HG03575 (cell line): ENCODE data around the gene WDR90.

Experiments
- ATAC-seq: cut with Tn5 transposase; IDR thresholded peaks from one replicate; pipeline ENCODE4 v1.9.1; 2021; ENCODE audit not compliant: unreplicated experiment, insufficient number of reproducible peaks, low FRiP score; ENCODE audit errors: extremely low read depth

WDR90 gene

DNA sequence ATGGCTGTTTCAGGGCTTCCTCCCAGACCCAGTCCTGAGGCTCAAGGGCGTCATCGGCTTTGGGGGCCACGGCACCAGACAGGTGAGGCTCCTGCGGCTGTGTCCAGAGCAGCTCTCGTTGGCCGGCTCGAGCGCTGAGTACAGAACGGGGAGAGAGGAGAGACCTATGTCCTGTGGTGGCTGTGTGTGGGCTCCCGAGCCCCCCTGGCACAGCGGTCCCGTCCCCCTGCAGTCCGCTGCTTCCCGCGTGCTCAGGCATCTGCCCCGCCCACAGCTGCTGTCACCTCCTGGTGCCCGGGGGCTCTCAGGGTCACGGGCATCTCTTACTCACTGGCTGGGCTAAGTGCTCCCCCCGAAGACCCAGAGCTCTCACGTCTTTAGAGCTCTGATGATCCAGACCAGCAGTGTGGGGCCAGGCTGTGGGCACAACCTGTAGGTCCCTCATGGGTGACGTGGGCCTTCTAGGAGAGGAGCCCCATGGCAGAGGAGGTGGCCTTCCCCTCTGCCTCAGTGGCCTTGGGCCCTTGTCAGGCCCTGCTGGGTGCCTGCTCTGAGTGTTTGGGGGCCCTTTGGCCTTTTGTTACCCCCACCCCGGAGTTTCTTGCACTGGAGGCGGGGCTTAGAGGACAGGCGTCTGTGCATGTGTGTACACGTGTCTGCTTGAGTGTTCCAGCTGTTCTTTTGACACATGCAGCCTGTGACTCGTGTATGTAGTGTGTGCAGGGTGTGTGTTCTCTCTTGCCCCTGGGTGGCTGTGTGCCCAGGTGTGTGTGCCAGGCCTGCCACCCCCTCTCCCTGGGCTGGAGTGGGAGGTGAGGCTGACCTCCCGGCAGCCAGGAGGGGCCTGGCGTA lies 3.5 kb downstream of the WDR90 start:
- no peak for ATAC-seq

GRCh38 chr16:654034-654433 lies 4.9 kb downstream of the WDR90 start:
- ATAC-seq: no peak

- no peak for ATAC-seq
These were observed 8.3 kb downstream of the WDR90 start for GRCh38 chr16:657487-657886.

DNA sequence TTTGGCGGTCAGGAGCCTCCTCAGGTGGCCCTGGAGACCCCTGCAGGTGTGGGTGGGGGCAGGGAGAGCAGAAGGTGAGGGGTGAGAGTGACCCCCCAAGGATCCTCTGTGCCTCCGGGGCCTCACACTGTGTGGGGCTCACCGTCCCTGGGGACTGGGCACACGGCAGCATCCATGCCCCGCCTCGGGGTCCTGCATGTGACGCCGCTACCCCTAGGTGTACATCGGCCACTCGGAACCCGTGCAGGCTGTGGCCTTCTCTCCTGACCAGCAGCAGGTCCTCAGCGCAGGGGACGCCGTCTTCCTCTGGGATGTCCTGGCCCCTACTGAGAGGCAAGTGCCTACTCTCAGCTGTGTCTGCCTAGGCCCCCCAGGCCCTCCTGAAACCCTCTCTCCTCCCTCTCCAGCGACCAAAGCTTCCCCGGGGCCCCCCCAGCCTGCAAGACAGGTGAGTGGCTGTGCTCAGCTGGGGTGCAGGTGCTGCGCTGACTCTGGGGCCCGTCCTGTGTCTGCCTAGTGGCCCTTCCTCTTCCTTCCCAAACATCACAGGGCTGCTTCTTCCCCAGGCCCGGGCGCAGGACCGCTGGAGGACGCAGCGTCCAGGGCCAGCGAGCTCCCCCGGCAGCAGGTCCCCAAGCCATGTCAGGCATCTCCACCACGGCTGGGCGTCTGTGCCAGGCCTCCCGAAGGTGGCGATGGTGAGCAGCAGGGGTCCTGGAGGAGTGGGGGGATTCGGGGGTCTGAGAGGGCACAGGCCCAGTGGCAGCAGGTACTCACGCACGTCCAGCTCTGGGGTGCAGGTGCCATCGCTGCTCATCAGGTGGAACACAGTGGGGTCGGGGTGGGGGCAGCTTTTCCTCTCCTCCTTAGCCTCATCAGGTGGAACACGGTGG lies 9.8 kb downstream of the WDR90 start:
- no peak for ATAC-seq

GRCh38 chr16:659618-660017 lies 10.5 kb downstream of the WDR90 start:
- no peak for ATAC-seq

GRCh38 chr16:660132-660458 lies 10.9 kb downstream of the WDR90 start:
- ATAC-seq: no peak

DNA sequence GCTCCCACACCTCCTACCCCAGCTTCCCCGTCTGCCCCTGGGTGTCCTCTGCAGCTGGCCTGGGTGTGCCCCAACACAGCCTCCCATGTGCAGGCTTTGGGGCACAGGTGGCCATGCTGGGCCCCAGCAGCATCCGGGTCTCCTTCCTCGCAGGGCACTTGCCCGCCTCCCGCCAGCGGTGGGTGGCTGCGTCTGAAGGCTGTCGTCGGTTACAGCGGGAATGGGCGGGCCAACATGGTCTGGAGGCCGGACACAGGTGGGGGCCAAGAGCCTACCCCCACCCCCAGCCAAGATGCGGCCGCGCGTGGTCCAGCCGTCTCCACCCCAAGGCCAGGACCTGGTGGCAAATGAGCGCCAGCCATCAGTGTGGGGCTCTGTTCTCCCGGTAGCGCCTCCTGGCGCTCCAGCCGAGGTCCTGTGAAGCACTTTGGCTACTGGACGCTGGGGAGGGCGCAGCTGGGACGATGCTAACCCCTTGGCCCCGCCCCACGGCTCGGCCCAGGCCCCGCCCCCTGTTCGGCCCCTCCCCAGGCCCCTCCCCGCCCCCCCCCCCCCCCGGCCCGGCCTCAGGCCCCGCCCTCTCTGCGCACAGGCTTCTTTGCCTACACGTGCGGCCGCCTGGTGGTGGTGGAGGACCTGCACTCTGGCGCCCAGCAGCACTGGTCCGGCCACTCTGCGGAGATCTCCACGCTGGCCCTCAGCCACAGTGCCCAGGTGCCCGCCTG lies 11.5 kb downstream of the WDR90 start:
- ATAC-seq: no peak

DNA sequence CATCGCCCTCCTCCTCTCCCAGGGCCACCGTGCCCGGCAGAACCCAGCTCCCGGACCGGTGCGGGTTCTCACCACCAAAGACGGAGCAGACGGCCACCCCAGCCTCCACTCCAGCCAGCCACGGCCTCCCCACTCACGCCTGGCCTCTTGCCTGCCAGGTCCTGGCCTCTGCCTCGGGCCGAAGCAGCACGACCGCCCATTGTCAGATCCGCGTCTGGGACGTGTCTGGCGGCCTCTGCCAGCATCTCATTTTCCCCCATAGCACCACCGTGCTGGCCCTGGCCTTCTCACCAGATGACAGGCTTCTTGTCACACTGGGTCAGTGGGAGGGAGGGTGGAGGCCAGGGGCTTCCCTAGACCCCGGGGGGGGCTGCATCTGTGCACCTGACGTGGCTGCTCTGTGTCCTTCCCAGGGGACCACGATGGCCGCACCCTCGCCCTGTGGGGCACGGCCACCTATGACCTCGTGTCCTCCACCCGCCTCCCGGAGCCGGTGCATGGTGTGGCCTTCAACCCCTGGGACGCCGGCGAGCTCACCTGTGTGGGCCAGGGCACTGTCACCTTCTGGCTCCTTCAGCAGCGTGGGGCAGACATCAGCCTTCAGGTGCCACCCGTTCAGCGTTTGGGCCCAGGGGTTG lies 12.1 kb downstream of the WDR90 start:
- no peak for ATAC-seq

DNA sequence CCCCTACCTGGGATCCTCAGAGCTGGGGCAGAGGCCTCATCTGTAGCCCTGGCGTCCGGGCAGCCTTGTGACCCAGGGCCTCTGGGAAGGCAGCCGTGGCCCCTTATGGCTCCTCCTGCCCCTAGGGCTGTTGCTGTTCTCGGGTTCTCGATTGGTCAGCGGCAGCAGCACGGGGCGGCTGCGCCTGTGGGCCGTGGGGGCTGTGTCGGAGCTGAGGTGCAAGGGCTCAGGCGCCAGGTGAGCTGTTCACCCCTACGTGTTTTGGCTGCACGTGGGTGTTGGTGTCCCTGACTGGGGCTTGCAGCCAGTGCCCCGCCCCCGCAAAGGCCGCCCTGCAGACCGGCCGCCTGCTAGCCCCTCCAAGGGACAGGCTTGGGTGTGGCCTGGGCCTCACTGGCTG lies 12.9 kb downstream of the WDR90 start:
- no peak for ATAC-seq

DNA sequence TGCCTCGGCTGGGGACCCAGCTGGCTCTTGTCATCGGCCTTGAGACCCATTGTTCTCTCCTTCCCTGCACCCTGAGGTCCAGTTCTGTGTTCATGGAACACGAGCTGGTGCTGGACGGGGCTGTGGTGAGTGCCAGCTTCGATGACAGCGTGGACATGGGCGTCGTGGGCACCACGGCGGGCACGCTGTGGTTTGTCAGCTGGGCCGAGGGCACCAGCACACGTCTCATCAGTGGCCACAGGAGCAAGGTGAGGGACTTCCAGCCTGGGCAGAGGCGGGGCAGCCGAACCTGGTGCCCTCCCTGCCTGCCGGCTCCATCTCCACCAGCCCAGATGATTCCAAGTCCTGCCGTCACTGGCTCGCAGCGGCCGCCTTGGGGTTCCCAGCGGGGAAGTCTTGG lies 13.4 kb downstream of the WDR90 start:
- no peak for ATAC-seq

DNA sequence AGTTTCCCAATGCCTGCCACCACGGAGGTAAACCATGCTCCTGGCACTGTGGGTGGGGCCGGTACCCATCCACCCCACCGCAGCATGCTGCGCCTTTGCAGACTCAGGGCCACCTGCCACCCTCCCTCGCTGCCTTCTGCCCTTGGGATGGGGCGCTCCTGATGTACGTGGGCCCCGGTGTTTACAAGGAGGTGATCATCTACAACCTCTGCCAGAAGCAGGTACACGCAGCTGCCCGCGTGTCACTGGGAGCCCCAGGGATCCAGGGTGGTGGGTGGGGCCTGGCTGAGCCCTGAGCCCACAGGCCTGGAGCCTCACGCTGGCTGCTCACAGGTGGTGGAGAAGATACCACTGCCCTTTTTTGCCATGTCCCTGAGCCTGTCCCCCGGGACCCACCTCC lies 17.4 kb downstream of the WDR90 start:
- ATAC-seq: no peak

DNA sequence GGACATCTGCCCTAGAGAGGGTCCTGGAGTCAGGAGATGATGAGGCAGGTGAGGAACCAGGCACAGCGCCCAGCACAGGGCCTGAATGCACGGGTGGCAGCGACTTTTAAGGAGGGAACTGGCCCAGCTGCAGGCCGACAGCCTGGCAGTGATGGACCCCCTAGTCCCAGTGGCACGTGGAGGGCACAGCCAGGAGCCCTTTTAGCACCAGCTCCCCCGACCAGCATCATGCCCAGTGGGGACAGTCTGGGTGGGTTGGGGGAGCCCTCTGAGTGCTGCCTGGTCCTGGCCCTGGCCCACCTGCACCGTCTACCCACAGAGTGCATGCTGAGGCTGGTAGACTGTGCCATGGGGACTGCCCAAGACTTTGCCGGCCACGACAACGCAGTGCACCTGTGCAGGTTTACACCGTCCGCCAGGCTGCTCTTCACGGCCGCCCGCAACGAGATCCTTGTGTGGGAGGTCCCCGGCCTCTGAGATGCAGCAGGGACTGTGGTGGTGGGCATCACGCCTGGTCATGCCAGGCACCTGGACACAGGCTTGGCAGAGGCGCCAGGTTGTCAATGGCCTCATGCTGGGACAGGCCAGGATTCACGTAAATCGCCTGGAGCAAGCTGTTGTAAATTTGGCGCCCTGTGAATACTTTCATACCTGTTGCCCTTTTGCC lies 18.1 kb downstream of the WDR90 start:
- no peak for ATAC-seq

DNA sequence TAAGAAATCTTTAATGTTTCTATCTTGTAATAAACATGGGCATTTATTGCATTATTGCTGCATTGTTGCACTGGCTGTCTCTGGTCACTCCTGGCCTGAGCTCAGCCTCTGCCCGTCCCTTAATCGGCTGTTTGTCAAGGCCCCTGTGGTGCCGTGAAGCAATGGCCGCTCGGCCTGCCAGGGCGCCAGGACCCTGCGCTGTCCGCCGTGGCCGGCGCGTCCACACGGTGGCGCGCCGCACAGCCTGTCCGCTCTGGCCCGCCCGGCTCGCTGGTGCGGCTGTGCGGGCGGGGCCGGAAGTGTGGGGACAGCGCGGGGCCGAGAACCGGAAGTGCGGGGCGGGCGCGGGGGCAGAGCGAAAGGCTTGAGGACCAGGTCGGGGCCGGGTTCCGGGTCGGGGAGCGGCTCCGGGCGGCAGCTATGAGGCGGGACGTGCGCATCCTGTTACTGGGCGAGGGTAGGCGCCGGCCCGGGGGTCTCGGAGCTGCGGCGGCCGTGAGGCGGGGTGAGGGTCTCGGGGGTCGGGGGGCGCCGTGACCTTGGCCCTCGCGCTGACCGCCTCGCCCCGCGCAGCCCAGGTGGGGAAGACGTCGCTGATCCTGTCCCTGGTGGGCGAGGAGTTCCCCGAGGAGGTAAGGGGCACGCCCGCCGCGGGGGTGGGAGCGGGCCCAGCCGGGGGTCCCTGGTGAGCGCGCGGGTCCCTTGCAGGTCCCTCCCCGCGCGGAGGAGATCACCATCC lies 18.8 kb downstream of the WDR90 start, which contains the start of gene RHOT2:
TSS of gene RHOT2 (plus strand) at position 353 of the 739 bp plus-strand sequence. CDS start at position 421, 68 bp downstream.
- ATAC-seq: no peak

DNA sequence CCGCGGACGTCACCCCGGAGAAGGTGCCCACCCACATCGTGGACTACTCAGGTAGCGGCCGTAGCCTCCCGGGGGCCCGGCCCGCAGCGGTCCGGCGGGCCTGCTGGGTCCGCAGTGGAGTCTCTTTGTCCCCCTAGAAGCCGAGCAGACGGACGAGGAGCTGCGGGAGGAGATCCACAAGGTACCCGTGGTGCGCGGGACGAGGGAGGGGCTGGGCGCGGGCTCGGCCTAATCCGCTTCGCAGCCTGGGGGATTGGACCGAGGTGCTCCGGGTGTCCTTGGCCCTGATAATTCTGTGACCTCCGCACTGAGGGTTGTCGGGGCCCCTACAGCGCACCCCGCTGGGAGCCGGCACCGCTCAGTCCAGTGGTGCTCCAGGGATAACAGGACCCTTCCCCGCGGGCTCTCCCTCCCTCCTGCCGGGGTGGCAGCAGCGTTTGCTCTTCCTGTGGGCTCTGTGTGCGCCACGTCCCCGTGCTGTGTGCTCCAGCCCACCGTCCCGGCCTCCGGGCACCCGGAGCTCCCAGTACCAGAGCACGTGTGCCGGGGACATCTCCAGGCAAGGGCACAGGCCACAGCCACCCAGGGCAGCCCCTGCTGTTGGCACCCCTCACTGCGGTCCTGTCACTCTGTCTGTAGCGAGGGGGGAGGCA lies 19.5 kb downstream of the WDR90 start:
- ATAC-seq: no peak

GRCh38 chr16:669666-670065 lies 20.5 kb downstream of the WDR90 start:
- no peak for ATAC-seq

GRCh38 chr16:670485-671352 lies 21.6 kb downstream of the WDR90 start:
- no peak for ATAC-seq
